Right atrium auricular region (tissue), 2 donors: Measurements from ENCODE around the gene USP10. TPM values are rescaled to one million over a fixed set of nuclear protein-coding genes. Genes with fewer than 3 reads are reported as not detected.

ENCODE experiments used
- DNase-seq: peaks from one replicate; pipeline ENCODE4 v3.0.0-alpha.2; 2019; ENCODE audit warnings: low spot score
- H3K27ac ChIP-seq, 2 donors: fragments of 200-600 bp; sonication (generic); 1 replicate in 1 of 2; 2 replicates in 1 of 2; pipeline ENCODE4 v1.5.1; 2016 to 2019
- H3K27me3 ChIP-seq, 2 donors: fragments of 200-600 bp; sonication (generic); one replicate each; pipeline versions ENCODE4 v1.5.1 to v1.6.0; 2017 to 2019
- H3K36me3 ChIP-seq: fragments of 200-600 bp; sonication (generic); one replicate; pipeline ENCODE4 v1.5.1; 2016
- H3K4me1 ChIP-seq, 2 donors: fragments of 200-600 bp; sonication (generic); one replicate each; pipeline versions ENCODE4 v1.5.1 to v1.6.0; 2017 to 2019
- H3K4me3 ChIP-seq, 2 donors: fragments of 200-600 bp; sonication (generic); 1 replicate in 1 of 2; 2 replicates in 1 of 2; pipeline ENCODE4 v1.5.1; 2017 to 2019; ENCODE audit warnings: mild to moderate bottlenecking in 1 of 2, moderate library complexity in 1 of 2
- H3K9me3 ChIP-seq, 2 donors: fragments of 200-600 bp; sonication (generic); one replicate each; pipeline ENCODE4 v1.5.1; 2019
- CTCF ChIP-seq, 2 donors: fragments of 200-600 bp; sonication (generic); IDR thresholded peaks; one replicate each; pipeline ENCODE4 v1.5.1; 2019; ENCODE audit warnings: antibody characterized with exemption in 2 of 2
- total RNA-seq, 2 donors: library from RNA; depleted of rRNA; stranded (reverse); fragments of >200 nt; gene quantifications; one replicate each; pipeline ENCODE4 v1.1.0, GENCODE V29; 2016

USP10 gene
- total RNA-seq, 2 donors from 2014 or later: 44.9 to 52.3 TPM

GRCh38 chr16:84656649-84657048, 43.2 kb upstream of the USP10 start:
- Histone ChIP-seq H3K4me3 (no peak overlapping the region), H3K4me1 (no peaks in the 10 kb centered on the region), H3K9me3 (no peaks in the 10 kb centered on the region), H3K27me3 (no peaks in the 10 kb centered on the region), H3K27ac (no peak overlapping the region), H3K36me3 (peaks cover 76% of the 10 kb centered on the region)
- TF ChIP-seq CTCF (IDR thresholded peaks at IDR 0.05): no peak
- no peak for DNase-seq

- Histone ChIP-seq H3K27me3 (no peaks in the 10 kb centered on the region), H3K9me3 (no peaks in the 10 kb centered on the region), H3K27ac (no peak overlapping the region), H3K4me1 (no peaks in the 10 kb centered on the region), H3K4me3 (no peak overlapping the region), H3K36me3 (peaks cover 76% of the 10 kb centered on the region)
- DNase-seq: no peak
- no peak for TF ChIP-seq CTCF (IDR thresholded peaks at IDR 0.05)
These were observed 42.5 kb upstream of the USP10 start for GRCh38 chr16:84657229-84657837.

- Histone ChIP-seq H3K36me3 (peaks cover 78% of the 10 kb centered on the region), H3K27me3 (no peaks in the 10 kb centered on the region), H3K4me1 (no peaks in the 10 kb centered on the region), H3K9me3 (no peaks in the 10 kb centered on the region), H3K27ac (no peak overlapping the region), H3K4me3 (no peak overlapping the region)
- no peak for TF ChIP-seq CTCF (IDR thresholded peaks at IDR 0.05)
- no peak for DNase-seq
These were observed 41.1 kb upstream of the USP10 start for GRCh38 chr16:84658690-84659089.

- Histone ChIP-seq H3K27ac (no peak overlapping the region), H3K4me1 (no peaks in the 10 kb centered on the region), H3K27me3 (no peaks in the 10 kb centered on the region), H3K36me3 (peaks cover 85% of the 10 kb centered on the region), H3K9me3 (no peaks in the 10 kb centered on the region), H3K4me3 (no peak overlapping the region)
- no peak for TF ChIP-seq CTCF (IDR thresholded peaks at IDR 0.05)
- no peak for DNase-seq
These were observed 40.0 kb upstream of the USP10 start for GRCh38 chr16:84659656-84660300.

DNA sequence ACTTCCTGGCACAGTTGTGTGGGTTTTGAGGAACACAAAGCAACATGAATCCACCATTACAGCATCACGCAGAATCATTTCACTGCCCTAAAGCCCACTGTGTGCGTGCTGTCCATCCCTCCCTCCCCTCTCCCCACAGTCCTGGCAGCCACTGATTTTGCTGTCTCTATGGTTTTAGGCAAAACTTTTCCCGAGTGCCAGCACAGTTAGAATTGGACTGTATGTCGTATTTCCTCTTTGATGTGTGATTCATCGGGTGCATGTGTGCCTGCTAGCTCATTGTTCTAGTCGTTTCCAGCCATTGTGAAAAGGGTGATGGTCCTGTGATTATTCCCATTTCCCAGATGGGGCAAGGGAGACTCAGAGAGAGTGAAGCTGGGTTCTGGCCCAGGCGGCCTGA, 38.8 kb upstream of the USP10 start:
- Histone ChIP-seq H3K27ac (no peak overlapping the region), H3K9me3 (no peaks in the 10 kb centered on the region), H3K36me3 (peaks cover 88% of the 10 kb centered on the region), H3K4me3 (no peak overlapping the region), H3K27me3 (no peaks in the 10 kb centered on the region), H3K4me1 (no peaks in the 10 kb centered on the region)
- no peak for DNase-seq
- no peak for TF ChIP-seq CTCF (IDR thresholded peaks at IDR 0.05)
